GM21390 (cell line): ENCODE results near the gene ZNF281.
"Not testable (repeated sequence)": the region's sequence is repeated elsewhere in the genome, so short reads cannot be mapped to it uniquely, and the experiment has no call there.

Experiments used
- ATAC-seq: cut with Tn5 transposase; IDR thresholded peaks from one replicate; pipeline ENCODE4 v1.9.1; 2021; ENCODE audit not compliant: unreplicated experiment

ZNF281 gene

GRCh38 chr1:200365897-200366426 lies 43.9 kb downstream of the ZNF281 start:
- ATAC-seq, result no peak

- ATAC-seq, result no peak
These were observed 45.0 kb downstream of the ZNF281 start for GRCh38 chr1:200364831-200365230.

- ATAC-seq, result no peak
These were observed 45.6 kb downstream of the ZNF281 start for GRCh38 chr1:200364091-200364759.

- peak; percentile 66 for ATAC-seq
These were observed 46.4 kb downstream of the ZNF281 start for GRCh38 chr1:200363264-200363933.

GRCh38 chr1:200362421-200362820 lies 47.4 kb downstream of the ZNF281 start:
- ATAC-seq, result no peak

GRCh38 chr1:200359610-200360163 lies 50.1 kb downstream of the ZNF281 start:
- ATAC-seq, result no peak

- ATAC-seq, result not testable (repeated sequence)
These were observed 51.9 kb downstream of the ZNF281 start for GRCh38 chr1:200357925-200358324.

- ATAC-seq, result peak; percentile 58
These were observed 54.0 kb downstream of the ZNF281 start for GRCh38 chr1:200355801-200356200.
